Mucosa of descending colon (tissue), 3 donors: Measurements from ENCODE around the gene PGS1. TPM values are rescaled to one million over a fixed set of nuclear protein-coding genes. Genes with fewer than 3 reads are reported as not detected.
A peak's percentile ranks its signal among the peaks of the same experiment; 100 is the strongest.

Source experiments
- ATAC-seq: fragments of 200-7000 bp; cut with Tn5 transposase; one replicate; pipeline ENCODE4 v1.9.1; 2020; ENCODE audit warnings: mild to moderate bottlenecking, moderate library complexity
- DNase-seq, 3 donors: peaks; one replicate each; pipeline ENCODE4 v3.0.0-alpha.2; 2020
- H3K36me3 ChIP-seq: fragments of 200-600 bp; one replicate; pipeline ENCODE4 v1.8.0; 2021; ENCODE audit warnings: low read depth, mild to moderate bottlenecking
- H3K4me1 ChIP-seq: fragments of 200-600 bp; one replicate; pipeline ENCODE4 v1.8.0; 2021; ENCODE audit warnings: low read depth, mild to moderate bottlenecking
- H3K4me3 ChIP-seq: fragments of 200-600 bp; one replicate; pipeline ENCODE4 v1.8.0; 2021; ENCODE audit warnings: mild to moderate bottlenecking
- H3K9me3 ChIP-seq: fragments of 200-600 bp; one replicate; pipeline ENCODE4 v1.8.0; 2021; ENCODE audit warnings: mild to moderate bottlenecking
- intact Hi-C, 2 donors: fragments of 100-400 bp; cut with DNase I in 1 of 2; cut with micrococcal nuclease in 1 of 2; formaldehyde crosslinking; loops; one replicate each; pipeline versions ENCODE4 v1.11.0 to v1.11.1; 2022; cut with DNase I, micrococcal nuclease
- total RNA-seq, 3 donors: library from RNA; stranded (reverse); fragmentation: NEBNext Ultra II Directional in 2 of 3; extraction: Animal tissue kit (Norgen Biotek cat#: 25700) in 2 of 3; gene quantifications; one replicate each; pipeline versions ENCODE4 v1.2.1 to v1.2.4, GENCODE V29; 2021 to 2023
- TF ChIP-seq, protein P1 (sequence below): fragments of 200-600 bp; IDR thresholded peaks from one replicate; pipeline ENCODE4 v1.8.0; 2022; ENCODE audit warnings: antibody characterized with exemption, mild to moderate bottlenecking
- donor health status: DM: no; HTN: no; CAD: no; lungs with moderate emphysema.
- donor health status: DM: no; HTN: no; CAD: no.
- donor health status: DM: no; HTN: yes; CAD: no.

PGS1 gene
- total RNA-seq, 3 donors from 2014 or later, result 36.2 to 54.3 (median 48.8) TPM

DNA sequence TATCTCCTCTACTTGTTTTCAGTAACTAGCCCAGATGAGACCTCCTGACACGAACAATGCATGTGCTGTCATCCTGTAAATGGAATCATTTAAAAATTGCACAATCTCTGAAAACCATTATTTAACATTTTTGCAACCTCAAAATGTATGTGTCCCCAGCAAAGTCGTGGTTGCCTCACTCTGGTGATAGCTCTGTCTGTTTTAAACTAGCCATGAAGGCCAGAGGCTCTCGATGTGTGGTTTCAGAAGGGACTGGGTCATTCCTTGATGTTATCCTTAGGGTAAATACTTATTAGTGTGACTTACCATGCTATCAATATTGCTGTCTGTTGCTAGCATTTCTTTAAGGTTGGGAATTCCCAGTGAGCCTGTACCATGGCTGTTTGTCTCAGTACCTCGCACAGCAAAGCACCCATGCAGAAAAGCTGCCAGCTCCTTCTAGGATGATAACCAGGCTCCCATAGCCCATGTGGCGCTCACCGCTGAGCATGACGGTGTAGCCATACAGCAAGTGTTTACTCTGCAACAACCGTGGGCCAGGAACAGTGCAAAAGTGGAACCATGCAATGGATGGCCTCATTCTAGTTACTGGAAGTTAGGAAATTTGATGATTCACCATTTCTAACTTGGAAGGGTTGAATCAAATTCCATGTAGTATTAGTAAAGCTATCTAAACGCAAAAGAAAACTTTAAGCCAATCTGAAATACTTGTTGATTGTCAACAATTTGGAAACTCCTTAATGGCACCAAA, 2.9 kb upstream of the PGS1 start:
- ATAC-seq (peak; percentile 21), DNase-seq (no peak)
- Histone ChIP-seq H3K4me3 (no peak overlapping the region), H3K4me1 (peaks cover 17% of the 10 kb centered on the region), H3K36me3 (no peaks in the 10 kb centered on the region), H3K9me3 (no peaks in the 10 kb centered on the region)
- intact Hi-C loops, result no loop called here
- TF ChIP-seq, protein P1, sequence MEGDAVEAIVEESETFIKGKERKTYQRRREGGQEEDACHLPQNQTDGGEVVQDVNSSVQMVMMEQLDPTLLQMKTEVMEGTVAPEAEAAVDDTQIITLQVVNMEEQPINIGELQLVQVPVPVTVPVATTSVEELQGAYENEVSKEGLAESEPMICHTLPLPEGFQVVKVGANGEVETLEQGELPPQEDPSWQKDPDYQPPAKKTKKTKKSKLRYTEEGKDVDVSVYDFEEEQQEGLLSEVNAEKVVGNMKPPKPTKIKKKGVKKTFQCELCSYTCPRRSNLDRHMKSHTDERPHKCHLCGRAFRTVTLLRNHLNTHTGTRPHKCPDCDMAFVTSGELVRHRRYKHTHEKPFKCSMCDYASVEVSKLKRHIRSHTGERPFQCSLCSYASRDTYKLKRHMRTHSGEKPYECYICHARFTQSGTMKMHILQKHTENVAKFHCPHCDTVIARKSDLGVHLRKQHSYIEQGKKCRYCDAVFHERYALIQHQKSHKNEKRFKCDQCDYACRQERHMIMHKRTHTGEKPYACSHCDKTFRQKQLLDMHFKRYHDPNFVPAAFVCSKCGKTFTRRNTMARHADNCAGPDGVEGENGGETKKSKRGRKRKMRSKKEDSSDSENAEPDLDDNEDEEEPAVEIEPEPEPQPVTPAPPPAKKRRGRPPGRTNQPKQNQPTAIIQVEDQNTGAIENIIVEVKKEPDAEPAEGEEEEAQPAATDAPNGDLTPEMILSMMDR, result no peak

DNA sequence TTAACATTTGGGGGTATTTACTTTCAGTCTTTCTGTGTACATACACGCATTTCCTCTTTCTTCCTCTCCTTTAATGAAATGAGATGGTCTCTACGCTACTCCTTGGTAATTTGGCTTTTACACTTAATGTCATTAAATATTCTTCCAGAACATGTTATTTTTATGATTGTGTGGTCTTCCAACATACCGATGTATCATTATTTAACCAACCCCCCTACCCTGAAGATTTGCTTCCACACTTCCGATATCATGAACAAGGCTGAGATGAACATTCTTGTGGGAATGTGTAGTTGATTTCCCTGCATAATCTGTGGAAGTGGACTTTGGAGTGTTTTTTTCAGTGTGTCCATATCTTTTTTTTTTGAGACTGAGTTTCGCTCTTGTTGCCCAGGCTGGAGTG, 2.3 kb upstream of the PGS1 start:
- TF ChIP-seq, protein P1, result no peak
- peaks cover 23% of the 10 kb centered on the region for H3K4me1 ChIP-seq
- no peak overlapping the region for H3K4me3 ChIP-seq
- no peak for ATAC-seq
- intact Hi-C loops, result no loop called here
- H3K36me3 ChIP-seq, result no peaks in the 10 kb centered on the region
- DNase-seq, result no peak
- H3K9me3 ChIP-seq, result no peaks in the 10 kb centered on the region

DNA sequence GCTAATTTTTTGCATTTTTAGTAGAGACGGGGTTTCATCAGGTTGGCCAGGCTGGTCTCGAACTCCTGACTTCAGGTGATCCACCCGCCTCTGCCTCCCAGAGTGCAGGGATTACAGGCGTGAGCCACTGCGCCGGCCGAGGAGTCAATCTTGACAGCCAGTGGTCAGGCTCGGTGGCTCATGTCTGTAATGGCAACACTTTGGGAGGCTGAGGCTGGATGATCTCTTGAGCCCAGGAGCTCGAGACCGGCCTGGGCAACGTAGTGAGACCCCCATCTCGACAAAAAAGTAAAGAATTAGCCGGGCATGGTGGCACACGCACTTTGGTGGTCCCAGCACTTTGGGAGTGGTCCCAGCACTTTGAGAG, 608 bp upstream of the PGS1 start:
- H3K4me1 ChIP-seq, result peaks cover 33% of the 10 kb centered on the region
- intact Hi-C loops, result no loop called here
- H3K36me3 ChIP-seq, result no peaks in the 10 kb centered on the region
- TF ChIP-seq, protein P1, result no peak
- H3K4me3 ChIP-seq, result no peak overlapping the region
- peak; percentile 16 for ATAC-seq
- H3K9me3 ChIP-seq, result no peaks in the 10 kb centered on the region
- DNase-seq, result no peak

DNA sequence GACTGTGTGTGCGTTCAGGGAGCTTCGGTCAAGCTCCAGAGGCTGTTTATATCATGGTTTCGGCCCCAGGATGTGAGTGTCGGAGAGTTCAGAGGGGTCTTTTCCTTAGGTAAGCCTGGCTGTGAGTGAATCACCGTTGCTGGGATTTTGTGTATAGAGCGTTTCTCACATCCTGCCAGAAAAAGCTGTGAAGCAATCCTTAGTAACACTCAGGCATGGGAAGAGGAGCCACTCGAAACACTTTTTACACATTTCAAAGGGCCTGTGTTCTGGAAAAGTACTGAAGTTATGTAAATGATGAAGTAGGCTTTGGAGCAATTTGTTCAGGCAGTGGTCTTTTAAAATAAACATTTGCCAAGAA, 662 bp downstream of the PGS1 start:
- intact Hi-C loops, result no loop called here
- peaks cover 42% of the 10 kb centered on the region for H3K4me1 ChIP-seq
- TF ChIP-seq, protein P1, result no peak
- H3K36me3 ChIP-seq, result no peaks in the 10 kb centered on the region
- DNase-seq, result no peak
- no peaks in the 10 kb centered on the region for H3K9me3 ChIP-seq
- no peak for ATAC-seq
- peak overlapping the region; percentile 88 for H3K4me3 ChIP-seq

DNA sequence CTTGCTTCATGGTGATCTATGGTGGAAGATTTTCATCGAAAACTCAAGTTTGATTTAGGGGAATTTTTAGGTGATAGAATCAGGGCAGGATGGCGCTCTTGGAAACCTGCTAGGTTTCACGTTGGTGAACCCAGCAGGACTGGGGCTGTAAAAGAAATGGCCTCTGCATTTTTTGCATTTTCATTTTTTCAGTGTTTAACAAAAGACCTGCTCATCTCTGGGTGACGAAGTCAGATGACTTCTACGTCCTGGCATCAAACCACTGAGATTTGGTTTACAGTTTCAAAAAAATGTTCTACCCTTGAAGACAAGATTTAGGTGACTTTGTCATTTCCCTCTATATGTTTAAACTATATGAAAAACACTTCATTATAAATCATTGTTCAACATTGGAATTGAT, 1.9 kb downstream of the PGS1 start:
- TF ChIP-seq, protein P1, result no peak
- DNase-seq, result no peak
- H3K36me3 ChIP-seq, result no peaks in the 10 kb centered on the region
- intact Hi-C loops, result no loop called here
- no peak for ATAC-seq
- no peak overlapping the region for H3K4me3 ChIP-seq
- H3K4me1 ChIP-seq, result peaks cover 49% of the 10 kb centered on the region
- no peaks in the 10 kb centered on the region for H3K9me3 ChIP-seq
